ENCODE data around the gene OR5K1. TPM values are rescaled to one million over a fixed set of nuclear protein-coding genes. Genes with fewer than 3 reads are reported as not detected.

Gene OR5K1
- polyA plus RNA-seq, 3 donors = not detected

GRCh38 chr3:98508582-98508981 is 45.6 kb downstream of the OR5K1 start:
- WGBS, 3 donors = 96 to 100% (median 98%) methylated on average over 2 of the region's 2 CpGs
- H3K27ac ChIP-seq (ENCODE audit: low read depth, low read length) = no peak overlapping the region

GRCh38 chr3:98512576-98512975 is 49.6 kb downstream of the OR5K1 start:
- no peak overlapping the region for H3K27ac ChIP-seq (ENCODE audit: low read depth, low read length)
- 89 to 95% (median 93%) methylated on average over 4 of the region's 4 CpGs for WGBS, 3 donors

- H3K27ac ChIP-seq (ENCODE audit: low read depth, low read length) = no peak overlapping the region
- 54 to 78% (median 60%) methylated on average over 4 of the region's 4 CpGs for WGBS, 3 donors
Measured at GRCh38 chr3:98513091-98513511, 50.1 kb downstream of the OR5K1 start.

GRCh38 chr3:98513736-98514135 is 50.7 kb downstream of the OR5K1 start:
- 96 to 100% (median 98%) methylated on average over 3 of the region's 3 CpGs for WGBS, 3 donors
- no peak overlapping the region for H3K27ac ChIP-seq (ENCODE audit: low read depth, low read length)

- no peak overlapping the region for H3K27ac ChIP-seq (ENCODE audit: low read depth, low read length)
- WGBS, 3 donors = 89 to 97% (median 97%) methylated on average over 1 of the region's 1 CpG
Measured at GRCh38 chr3:98514948-98515347, 51.9 kb downstream of the OR5K1 start.

GRCh38 chr3:98518816-98519215 is 55.8 kb downstream of the OR5K1 start:
- H3K27ac ChIP-seq (ENCODE audit: low read depth, low read length) = no peak overlapping the region
- WGBS, 3 donors = 91 to 99% (median 95%) methylated on average over 2 of the region's 2 CpGs

- 0 to 100% (median 92%) methylated on average over 1 of the region's 1 CpG for WGBS, 3 donors
Measured at GRCh38 chr3:98519351-98519750, 56.4 kb downstream of the OR5K1 start.

GRCh38 chr3:98521897-98522543 is 59.0 kb downstream of the OR5K1 start:
- H3K27ac ChIP-seq (ENCODE audit: low read depth, low read length) = no peak overlapping the region
- 0 to 2% (median 0%) methylated on average over 16 of the region's 16 CpGs for WGBS, 3 donors

More at GRCh38 chr3:98519351-98519750, 56.4 kb downstream of the OR5K1 start:
- no peak overlapping the region for H3K27ac ChIP-seq (ENCODE audit: low read depth, low read length)

Other genes starting within 250 kb of the OR5K1 start
- not detected for gene OR5H6, start 199.0 kb upstream of the OR5K1 start, polyA plus RNA-seq
- gene OR5H2, start 180.7 kb upstream of the OR5K1 start, polyA plus RNA-seq = not detected
- gene OR5K4, start 109.3 kb upstream of the OR5K1 start, polyA plus RNA-seq = not detected
- gene OR5K3, start 72.5 kb upstream of the OR5K1 start, polyA plus RNA-seq = not detected
- not detected for gene OR5K2, start 34.5 kb downstream of the OR5K1 start, polyA plus RNA-seq
- gene CLDND1, start 59.7 kb downstream of the OR5K1 start, polyA plus RNA-seq = 10 to 100 TPM; 23.0 to 62.4 (median 60.4) TPM
- under 1 TPM in 2 of 3 donors, not detected in 1; 0.25 to 0.30 TPM for gene GPR15, start 68.8 kb downstream of the OR5K1 start, polyA plus RNA-seq
- gene CPOX, start 130.4 kb downstream of the OR5K1 start, polyA plus RNA-seq = 1 to 10 TPM; 6.0 to 7.7 (median 7.2) TPM